HEK293 (cell line): ENCODE results near the gene MBTD1.
A peak's percentile ranks its signal among the peaks of the same experiment; 100 is the strongest.

Source experiments
- CTCF ChIA-PET: fragments of 350-600 bp; formaldehyde crosslinking; extraction: SDS; loops from one replicate; lab custom pipeline; 2021; ENCODE audit warnings: antibody characterized with exemption; lab: Yijun Ruan, JAX
- POLR2A ChIA-PET: fragments of 300-600 bp; formaldehyde crosslinking; extraction: SDS; loops from one replicate; lab custom pipeline; 2020; ENCODE audit warnings: antibody characterized with exemption, inconsistent platforms; lab: Yijun Ruan, JAX
- H3K27ac ChIP-seq: fragments of 200-500 bp; sonication (Bioruptor generic); 2 replicates; pipeline ENCODE4 v1.5.1; 2014; ENCODE audit warnings: low read depth, low read length, control low read depth, inconsistent platforms; ENCODE audit errors: extremely low read depth
- H3K36me3 ChIP-seq, 2 experiments: fragments of 200-500 bp in 1 of 2; sonication (Bioruptor generic) in 1 of 2; 1 replicate in 1 of 2; 2 replicates in 1 of 2; pipeline ENCODE4 v1.5.1; 2014 to 2017; ENCODE audit warnings: inconsistent platforms in 2 of 2, low read length in 2 of 2; ENCODE audit not compliant: control insufficient read depth in 2 of 2, insufficient read depth in 1 of 2
- H3K4me1 ChIP-seq: fragments of 200-500 bp; sonication (Bioruptor generic); 2 replicates; pipeline ENCODE4 v1.5.1; 2014; ENCODE audit warnings: mild to moderate bottlenecking, low read length, inconsistent platforms; ENCODE audit not compliant: control insufficient read depth, insufficient read depth
- H3K4me3 ChIP-seq: 2 replicates; pipeline ENCODE4 v1.5.1; 2011; ENCODE audit warnings: low read depth, mild to moderate bottlenecking, control low read depth, low read length, moderate library complexity
- H3K9me3 ChIP-seq: fragments of 200-500 bp; sonication (Bioruptor generic); 2 replicates; pipeline ENCODE4 v1.5.1; 2014; ENCODE audit warnings: low read depth, low read length, inconsistent platforms; ENCODE audit not compliant: control insufficient read depth, insufficient read depth
- HOXA7 ChIP-seq: sonication (generic); formaldehyde crosslinking; IDR thresholded peaks from 2 replicates; pipeline ENCODE4 v1.8.1; 2022; ENCODE audit warnings: missing genetic modification reagents, borderline replicate concordance
- KLF1 ChIP-seq: fragments of 450-650 bp; formaldehyde crosslinking; IDR thresholded peaks from 2 replicates; pipeline ENCODE4 v1.5.1; 2016; ENCODE audit warnings: missing biosample characterization, missing genetic modification characterization
- KLF16 ChIP-seq: fragments of 450-650 bp; formaldehyde crosslinking; IDR thresholded peaks from 2 replicates; pipeline ENCODE4 v1.5.1; 2017; ENCODE audit warnings: missing biosample characterization, missing genetic modification characterization
- KLF9 ChIP-seq: fragments of 450-650 bp; formaldehyde crosslinking; IDR thresholded peaks from 2 replicates; pipeline ENCODE4 v1.5.1; 2016; ENCODE audit warnings: missing biosample characterization, missing genetic modification characterization, low read depth
- TF ChIP-seq, protein P1 (sequence below): fragments of 450-650 bp; formaldehyde crosslinking; IDR thresholded peaks from 2 replicates; pipeline ENCODE4 v1.5.1; 2016; ENCODE audit warnings: missing biosample characterization, missing genetic modification characterization
- TF ChIP-seq, protein P2 (sequence below): fragments of 450-650 bp; formaldehyde crosslinking; IDR thresholded peaks from 2 replicates; pipeline ENCODE4 v1.5.1; 2016; ENCODE audit warnings: missing biosample characterization, missing genetic modification characterization

The MBTD1 gene

DNA sequence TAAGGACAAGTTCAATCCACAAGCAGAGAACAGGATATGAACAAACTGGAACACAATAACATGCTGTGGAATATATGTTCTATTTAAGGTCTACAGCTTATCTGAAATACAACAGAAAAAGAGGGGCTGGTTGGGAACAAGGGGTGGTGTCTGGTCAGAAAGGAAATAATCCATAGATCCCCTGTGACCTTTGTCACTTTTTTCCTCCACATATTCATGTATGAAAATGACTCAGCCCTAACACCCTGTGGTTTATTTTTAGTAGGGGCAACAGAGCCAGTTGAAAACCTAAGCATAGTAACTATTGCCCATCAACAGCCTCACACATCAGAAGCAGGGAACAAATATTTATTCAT, 126.9 kb downstream of the MBTD1 start:
- H3K9me3 ChIP-seq: no peaks in the 10 kb centered on the region
- no peak overlapping the region for H3K27ac ChIP-seq
- no peaks in the 10 kb centered on the region for H3K36me3 ChIP-seq
- no peak overlapping the region for H3K4me3 ChIP-seq
- no peaks in the 10 kb centered on the region for H3K4me1 ChIP-seq
- CTCF ChIA-PET: interaction anchor here (0.8 kb wide), 1 partner anchor 14 kb away, joined by 3 read pairs; no protein-coding TSS in a partner anchor
- no peak for TF ChIP-seq KLF16 (tag by site-specific recombination)
- TF ChIP-seq, protein P1, sequence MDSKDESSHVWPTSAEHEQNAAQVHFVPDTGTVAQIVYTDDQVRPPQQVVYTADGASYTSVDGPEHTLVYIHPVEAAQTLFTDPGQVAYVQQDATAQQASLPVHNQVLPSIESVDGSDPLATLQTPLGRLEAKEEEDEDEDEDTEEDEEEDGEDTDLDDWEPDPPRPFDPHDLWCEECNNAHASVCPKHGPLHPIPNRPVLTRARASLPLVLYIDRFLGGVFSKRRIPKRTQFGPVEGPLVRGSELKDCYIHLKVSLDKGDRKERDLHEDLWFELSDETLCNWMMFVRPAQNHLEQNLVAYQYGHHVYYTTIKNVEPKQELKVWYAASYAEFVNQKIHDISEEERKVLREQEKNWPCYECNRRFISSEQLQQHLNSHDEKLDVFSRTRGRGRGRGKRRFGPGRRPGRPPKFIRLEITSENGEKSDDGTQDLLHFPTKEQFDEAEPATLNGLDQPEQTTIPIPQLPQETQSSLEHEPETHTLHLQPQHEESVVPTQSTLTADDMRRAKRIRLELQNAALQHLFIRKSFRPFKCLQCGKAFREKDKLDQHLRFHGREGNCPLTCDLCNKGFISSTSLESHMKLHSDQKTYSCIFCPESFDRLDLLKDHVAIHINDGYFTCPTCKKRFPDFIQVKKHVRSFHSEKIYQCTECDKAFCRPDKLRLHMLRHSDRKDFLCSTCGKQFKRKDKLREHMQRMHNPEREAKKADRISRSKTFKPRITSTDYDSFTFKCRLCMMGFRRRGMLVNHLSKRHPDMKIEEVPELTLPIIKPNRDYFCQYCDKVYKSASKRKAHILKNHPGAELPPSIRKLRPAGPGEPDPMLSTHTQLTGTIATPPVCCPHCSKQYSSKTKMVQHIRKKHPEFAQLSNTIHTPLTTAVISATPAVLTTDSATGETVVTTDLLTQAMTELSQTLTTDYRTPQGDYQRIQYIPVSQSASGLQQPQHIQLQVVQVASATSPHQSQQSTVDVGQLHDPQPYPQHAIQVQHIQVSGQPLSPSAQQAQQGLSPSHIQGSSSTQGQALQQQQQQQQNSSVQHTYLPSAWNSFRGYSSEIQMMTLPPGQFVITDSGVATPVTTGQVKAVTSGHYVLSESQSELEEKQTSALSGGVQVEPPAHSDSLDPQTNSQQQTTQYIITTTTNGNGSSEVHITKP (tag by site-specific recombination): peak; percentile 14; the same call in 1 of the 2 replicates
- POLR2A ChIA-PET: interaction anchor here (1.3 kb wide), 1 partner anchor 13 kb away, joined by 3 read pairs; the partner anchor contains the start of gene SPAG9

DNA sequence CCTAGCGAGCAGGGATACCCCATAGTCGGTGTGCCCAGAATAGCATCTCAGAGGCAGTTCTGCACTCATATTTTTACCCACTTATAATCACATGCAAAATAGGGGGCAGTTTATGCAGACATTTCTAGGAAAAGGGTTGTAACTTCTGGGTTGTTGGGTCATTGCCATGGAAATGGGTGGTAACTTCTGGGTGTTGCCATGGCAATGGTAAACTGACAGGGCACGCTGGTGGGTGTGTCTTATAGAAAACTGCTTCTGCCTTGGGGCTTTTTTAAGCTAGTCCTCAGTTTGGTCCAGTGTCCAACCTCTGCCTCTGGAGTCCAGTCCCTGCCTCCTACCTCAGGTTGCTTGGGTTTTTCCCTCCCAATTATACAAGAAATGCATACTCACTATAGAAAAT, 131.8 kb downstream of the MBTD1 start:
- no peaks in the 10 kb centered on the region for H3K4me1 ChIP-seq
- no peak overlapping the region for H3K4me3 ChIP-seq
- ChIA-PET POLR2A (no interaction called here), CTCF (interaction anchor here (0.6 to 1.6 kb wide), 3 partner anchors 10 to 43 kb away, joined by 3 read pairs; no protein-coding TSS in a partner anchor)
- no peak overlapping the region for H3K27ac ChIP-seq
- H3K9me3 ChIP-seq: no peaks in the 10 kb centered on the region
- TF ChIP-seq, protein P2, sequence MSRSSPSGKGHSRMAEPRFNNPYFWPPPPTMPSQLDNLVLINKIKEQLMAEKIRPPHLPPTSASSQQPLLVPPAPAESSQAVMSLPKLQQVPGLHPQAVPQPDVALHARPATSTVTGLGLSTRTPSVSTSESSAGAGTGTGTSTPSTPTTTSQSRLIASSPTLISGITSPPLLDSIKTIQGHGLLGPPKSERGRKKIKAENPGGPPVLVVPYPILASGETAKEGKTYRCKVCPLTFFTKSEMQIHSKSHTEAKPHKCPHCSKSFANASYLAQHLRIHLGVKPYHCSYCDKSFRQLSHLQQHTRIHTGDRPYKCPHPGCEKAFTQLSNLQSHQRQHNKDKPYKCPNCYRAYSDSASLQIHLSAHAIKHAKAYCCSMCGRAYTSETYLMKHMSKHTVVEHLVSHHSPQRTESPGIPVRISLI (tag by site-specific recombination): no peak
- TF ChIP-seq KLF1 (tag by site-specific recombination) (0 out of 2 replicates have a peak, but pooled peaks have one; percentile 20), HOXA7 (CRISPR knock-in tag) (no peak), KLF9 (peak; percentile 25; the same call in 1 of the 2 replicates)
- H3K36me3 ChIP-seq: no peaks in the 10 kb centered on the region
